MM.1S (cell line): ENCODE measurements around the gene TSSK6.

Experiments used
- DNase-seq: peaks from one replicate; pipeline ENCODE4 v3.0.0-alpha.2; 2015
- H2AFZ ChIP-seq: fragments of 300-600 bp; sonication (generic); 2 replicates; pipeline ENCODE4 v1.6.0; 2016; ENCODE audit warnings: antibody characterized with exemption, low read length
- H3F3A ChIP-seq: fragments of 300-600 bp; sonication (generic); 2 replicates; pipeline ENCODE4 v1.6.1; 2016; ENCODE audit warnings: mild to moderate bottlenecking, antibody characterized with exemption, low read length, moderate library complexity, mixed read lengths; ENCODE audit not compliant: insufficient read depth
- H3K27ac ChIP-seq: fragments of 300-600 bp; sonication (generic); 2 replicates; pipeline ENCODE4 v1.5.1; 2016; ENCODE audit warnings: mild to moderate bottlenecking, low read length
- H3K27me3 ChIP-seq: fragments of 300-600 bp; sonication (generic); replicated peaks from 2 replicates; pipeline ENCODE4 v1.6.0; 2016; ENCODE audit warnings: low read length; ENCODE audit not compliant: insufficient read depth
- H3K36me3 ChIP-seq: fragments of 300-600 bp; sonication (generic); replicated peaks from 2 replicates; pipeline ENCODE4 v1.6.1; 2016; ENCODE audit warnings: mild to moderate bottlenecking, low read length, mixed read lengths; ENCODE audit not compliant: insufficient read depth
- H3K4me1 ChIP-seq: fragments of 300-600 bp; sonication (generic); 2 replicates; pipeline ENCODE4 v1.6.1; 2016; ENCODE audit warnings: low read length, mixed read lengths
- H3K4me2 ChIP-seq: fragments of 300-600 bp; sonication (generic); 2 replicates; pipeline ENCODE4 v1.6.0; 2016; ENCODE audit warnings: low read depth, low read length
- H3K4me3 ChIP-seq: fragments of 300-600 bp; sonication (generic); 2 replicates; pipeline ENCODE4 v1.5.1; 2016; ENCODE audit warnings: low read length, mixed read lengths
- H3K79me2 ChIP-seq: fragments of 300-600 bp; sonication (generic); 2 replicates; pipeline ENCODE4 v1.6.1; 2016; ENCODE audit warnings: mixed run types, low read length, mixed read lengths
- H3K9ac ChIP-seq: fragments of 300-600 bp; sonication (generic); 2 replicates; pipeline ENCODE4 v1.6.1; 2016; ENCODE audit warnings: low read length, mixed read lengths
- H3K9me2 ChIP-seq: fragments of 300-600 bp; sonication (generic); replicated peaks from 2 replicates; pipeline ENCODE4 v1.6.1; 2016; ENCODE audit warnings: mild to moderate bottlenecking, low read length, mixed read lengths; ENCODE audit not compliant: insufficient read depth
- H3K9me3 ChIP-seq: fragments of 300-600 bp; sonication (generic); replicated peaks from 2 replicates; pipeline ENCODE4 v1.6.1; 2016; ENCODE audit warnings: mild to moderate bottlenecking, low read length, mixed read lengths; ENCODE audit not compliant: insufficient read depth
- H4K20me1 ChIP-seq: fragments of 300-600 bp; sonication (generic); 2 replicates; pipeline ENCODE4 v1.6.1; 2016; ENCODE audit warnings: mild to moderate bottlenecking, low read length, moderate library complexity, mixed read lengths; ENCODE audit not compliant: insufficient read depth
- EZH2 ChIP-seq: fragments of 300-600 bp; sonication (generic); optimal IDR thresholded peaks from 2 replicates; pipeline ENCODE3; 2017; ENCODE audit warnings: low read depth, mild to moderate bottlenecking, antibody characterized with exemption, low read length, mixed read lengths
- EZH2phosphoT487 ChIP-seq: fragments of 300-600 bp; sonication (generic); IDR thresholded peaks from 2 replicates; pipeline ENCODE4 v1.6.1; 2018; ENCODE audit warnings: antibody characterized with exemption, low read length
- TF ChIP-seq, protein P1 (sequence below): fragments of 300-600 bp; sonication (generic); IDR thresholded peaks from 2 replicates; pipeline ENCODE4 v1.5.1; 2016; ENCODE audit warnings: antibody characterized with exemption, low read length, mixed read lengths

TSSK6 gene

GRCh38 chr19:19502808-19503602 is 12.3 kb downstream of the TSSK6 start:
- no peak overlapping the region for H3K27ac ChIP-seq
- H3K4me3 ChIP-seq: no peak overlapping the region
- no peak overlapping the region for H2AFZ ChIP-seq
- no peaks in the 10 kb centered on the region for H3K79me2 ChIP-seq
- no peaks in the 10 kb centered on the region for H3K27me3 ChIP-seq
- H3K4me2 ChIP-seq: no peak overlapping the region
- H3K9me2 ChIP-seq: no peaks in the 10 kb centered on the region
- TF ChIP-seq EZH2phosphoT487: no peak
- TF ChIP-seq, protein P1, sequence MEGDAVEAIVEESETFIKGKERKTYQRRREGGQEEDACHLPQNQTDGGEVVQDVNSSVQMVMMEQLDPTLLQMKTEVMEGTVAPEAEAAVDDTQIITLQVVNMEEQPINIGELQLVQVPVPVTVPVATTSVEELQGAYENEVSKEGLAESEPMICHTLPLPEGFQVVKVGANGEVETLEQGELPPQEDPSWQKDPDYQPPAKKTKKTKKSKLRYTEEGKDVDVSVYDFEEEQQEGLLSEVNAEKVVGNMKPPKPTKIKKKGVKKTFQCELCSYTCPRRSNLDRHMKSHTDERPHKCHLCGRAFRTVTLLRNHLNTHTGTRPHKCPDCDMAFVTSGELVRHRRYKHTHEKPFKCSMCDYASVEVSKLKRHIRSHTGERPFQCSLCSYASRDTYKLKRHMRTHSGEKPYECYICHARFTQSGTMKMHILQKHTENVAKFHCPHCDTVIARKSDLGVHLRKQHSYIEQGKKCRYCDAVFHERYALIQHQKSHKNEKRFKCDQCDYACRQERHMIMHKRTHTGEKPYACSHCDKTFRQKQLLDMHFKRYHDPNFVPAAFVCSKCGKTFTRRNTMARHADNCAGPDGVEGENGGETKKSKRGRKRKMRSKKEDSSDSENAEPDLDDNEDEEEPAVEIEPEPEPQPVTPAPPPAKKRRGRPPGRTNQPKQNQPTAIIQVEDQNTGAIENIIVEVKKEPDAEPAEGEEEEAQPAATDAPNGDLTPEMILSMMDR: no peak
- no peaks in the 10 kb centered on the region for H3K4me1 ChIP-seq
- DNase-seq: no peak
- H3F3A ChIP-seq: no peaks in the 10 kb centered on the region
- H4K20me1 ChIP-seq: no peaks in the 10 kb centered on the region
- no peak overlapping the region for H3K9ac ChIP-seq
- H3K9me3 ChIP-seq: no peaks in the 10 kb centered on the region
- H3K36me3 ChIP-seq: no peaks in the 10 kb centered on the region

DNA sequence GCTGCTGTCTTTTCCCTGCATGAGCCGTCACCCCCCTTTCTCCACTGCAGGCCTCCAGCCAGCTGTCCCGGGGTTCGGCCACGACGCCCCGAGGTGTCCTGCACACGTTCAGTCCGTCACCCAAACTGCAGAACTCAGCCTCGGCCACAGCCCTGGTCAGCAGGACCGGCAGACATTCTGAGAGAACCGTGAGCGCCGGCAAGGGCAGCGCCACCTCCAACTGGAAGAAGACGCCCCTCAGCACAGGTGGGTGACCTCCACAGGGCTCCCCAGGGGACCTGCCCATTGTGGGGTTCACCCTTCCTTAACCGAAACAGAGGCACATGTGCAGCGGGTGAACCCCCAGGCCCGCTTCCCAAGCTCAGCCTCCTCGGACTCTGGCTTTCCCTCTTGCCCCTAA is 13.1 kb downstream of the TSSK6 start:
- Histone ChIP-seq H3K4me1 (no peaks in the 10 kb centered on the region), H3K27me3 (no peaks in the 10 kb centered on the region), H3K9me2 (no peaks in the 10 kb centered on the region), H3K79me2 (no peaks in the 10 kb centered on the region), H3K4me3 (no peak overlapping the region), H3K9ac (no peak overlapping the region), H3K9me3 (no peaks in the 10 kb centered on the region), H3K27ac (no peak overlapping the region), H3K36me3 (no peaks in the 10 kb centered on the region), H2AFZ (no peak overlapping the region), H3K4me2 (no peak overlapping the region), H4K20me1 (no peaks in the 10 kb centered on the region), H3F3A (no peaks in the 10 kb centered on the region)
- no peak for DNase-seq
- TF ChIP-seq EZH2 (no peak), EZH2phosphoT487 (no peak)
- TF ChIP-seq, protein P1: no peak

DNA sequence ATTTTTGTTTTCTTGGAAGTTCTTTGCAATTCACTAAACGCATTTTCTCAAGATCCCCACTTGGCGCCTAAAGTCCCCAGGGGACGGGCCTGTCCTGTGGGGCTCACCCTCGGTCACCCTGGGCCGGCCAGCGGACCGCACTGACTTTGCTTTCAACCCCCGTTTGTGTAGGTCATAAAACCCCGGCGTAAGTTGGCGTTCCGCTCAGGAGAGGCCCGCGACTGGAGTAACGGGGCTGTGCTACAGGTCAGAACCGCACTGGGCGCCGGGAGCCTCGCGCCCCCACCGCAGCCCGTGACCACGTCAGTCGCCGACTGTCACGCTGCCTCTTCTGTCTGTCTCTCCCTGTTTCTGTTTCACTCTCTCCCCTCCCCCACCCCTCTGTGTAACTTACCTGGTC is 13.6 kb downstream of the TSSK6 start:
- Histone ChIP-seq H3K9ac (no peak overlapping the region), H4K20me1 (no peaks in the 10 kb centered on the region), H3K9me3 (no peaks in the 10 kb centered on the region), H3K4me3 (no peak overlapping the region), H3F3A (no peaks in the 10 kb centered on the region), H3K9me2 (no peaks in the 10 kb centered on the region), H3K79me2 (no peaks in the 10 kb centered on the region), H3K4me1 (no peaks in the 10 kb centered on the region), H3K4me2 (no peak overlapping the region), H3K27ac (no peak overlapping the region), H3K36me3 (no peaks in the 10 kb centered on the region), H3K27me3 (no peaks in the 10 kb centered on the region), H2AFZ (no peak overlapping the region)
- TF ChIP-seq EZH2phosphoT487: no peak
- TF ChIP-seq EZH2: no peak
- TF ChIP-seq, protein P1: no peak
- DNase-seq: no peak
